ENCODE measurements around the gene RFX5. TPM values are rescaled to one million over a fixed set of nuclear protein-coding genes. Genes with fewer than 3 reads are reported as not detected.

RFX5 gene
- polyA plus RNA-seq, 1 donor (not counting 4 experiments of a cell fraction or from before 2014, with no cell fraction given) = 55.4 TPM

DNA sequence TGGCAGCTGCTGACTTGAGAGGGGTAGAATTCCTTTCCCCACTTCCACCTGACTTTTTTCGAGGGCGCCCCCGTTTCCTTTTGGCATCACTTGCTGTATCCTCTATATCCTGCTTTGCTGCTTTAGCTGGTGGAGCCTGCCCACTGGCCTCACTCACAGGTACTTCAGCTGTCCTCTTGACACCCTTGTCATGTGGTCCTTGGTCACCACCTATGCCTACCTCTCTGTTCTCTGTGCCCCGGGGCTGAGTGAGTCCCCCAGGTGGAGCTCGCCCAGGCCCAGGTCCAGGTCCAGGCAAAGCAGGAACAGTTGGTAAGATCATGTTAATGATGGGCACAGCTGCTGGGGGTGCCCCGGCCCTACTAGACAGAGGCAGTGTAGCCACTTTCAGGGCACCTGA is 4.5 kb downstream of the RFX5 start:
- peaks cover 18 to 21% of the 10 kb centered on the region in 2 experiments for H3K36me3 ChIP-seq (ENCODE audit: control insufficient read depth in 2 of 2, extremely low read depth in 1 of 2, insufficient read depth in 2 of 2, low read length in 2 of 2)
- no peaks in the 10 kb centered on the region for H4K20me1 ChIP-seq (ENCODE audit: control insufficient read depth, extremely low read depth, insufficient read depth, low read length)
- H3K4me2 ChIP-seq (ENCODE audit: control insufficient read depth, extremely low read depth, insufficient read depth, low read depth, low read length) = no peak overlapping the region
- H2AFZ ChIP-seq (ENCODE audit: control insufficient read depth, low read length) = no peak overlapping the region
- no peak overlapping the region for H3K4me3 ChIP-seq (ENCODE audit: control insufficient read depth in 2 of 3, extremely low read depth in 1 of 3, insufficient read depth in 2 of 3, low read depth in 1 of 3, low read length in 3 of 3)
- H3K9ac ChIP-seq (ENCODE audit: control insufficient read depth, extremely low read depth, insufficient read depth, low read length) = no peak overlapping the region
- dilution Hi-C loops (cut with MboI; ENCODE audit: extremely low pct_ligation_motif_present, low sequenced_read_pairs) = no loop called here
- no peaks in the 10 kb centered on the region for H3K9me3 ChIP-seq (ENCODE audit: control insufficient read depth, low read depth, low read length)
- peaks cover 4% of the 10 kb centered on the region for H3K4me1 ChIP-seq (ENCODE audit: control insufficient read depth, extremely low read depth, insufficient read depth, low read length)
- H3K79me2 ChIP-seq (ENCODE audit: control insufficient read depth, insufficient read depth, low read length) = no peaks in the 10 kb centered on the region
- TF ChIP-seq, protein P1, sequence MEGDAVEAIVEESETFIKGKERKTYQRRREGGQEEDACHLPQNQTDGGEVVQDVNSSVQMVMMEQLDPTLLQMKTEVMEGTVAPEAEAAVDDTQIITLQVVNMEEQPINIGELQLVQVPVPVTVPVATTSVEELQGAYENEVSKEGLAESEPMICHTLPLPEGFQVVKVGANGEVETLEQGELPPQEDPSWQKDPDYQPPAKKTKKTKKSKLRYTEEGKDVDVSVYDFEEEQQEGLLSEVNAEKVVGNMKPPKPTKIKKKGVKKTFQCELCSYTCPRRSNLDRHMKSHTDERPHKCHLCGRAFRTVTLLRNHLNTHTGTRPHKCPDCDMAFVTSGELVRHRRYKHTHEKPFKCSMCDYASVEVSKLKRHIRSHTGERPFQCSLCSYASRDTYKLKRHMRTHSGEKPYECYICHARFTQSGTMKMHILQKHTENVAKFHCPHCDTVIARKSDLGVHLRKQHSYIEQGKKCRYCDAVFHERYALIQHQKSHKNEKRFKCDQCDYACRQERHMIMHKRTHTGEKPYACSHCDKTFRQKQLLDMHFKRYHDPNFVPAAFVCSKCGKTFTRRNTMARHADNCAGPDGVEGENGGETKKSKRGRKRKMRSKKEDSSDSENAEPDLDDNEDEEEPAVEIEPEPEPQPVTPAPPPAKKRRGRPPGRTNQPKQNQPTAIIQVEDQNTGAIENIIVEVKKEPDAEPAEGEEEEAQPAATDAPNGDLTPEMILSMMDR (optimal IDR thresholded peaks at IDR 0.05 in 1 of 3, IDR thresholded peaks at IDR 0.05 in 1 of 3, conservative IDR thresholded peaks at IDR 0.05 in 1 of 3; ENCODE audit: extremely low read depth in 1 of 3, insufficient read depth in 2 of 3, low read length in 3 of 3) = no peak
- TF ChIP-seq EZH2 (IDR thresholded peaks at IDR 0.05; ENCODE audit: low read length) = no peak
- no peaks in the 10 kb centered on the region for H3K9me1 ChIP-seq (ENCODE audit: control insufficient read depth, extremely low read depth, insufficient read depth, low read length)
- DNase-seq (ENCODE audit: low read depth, low spot score) = no peak
- no peaks in the 10 kb centered on the region for H3K27me3 ChIP-seq (ENCODE audit: control insufficient read depth, extremely low read depth, insufficient read depth, low read length)
- FAIRE-seq = no peak
- no peak overlapping the region for H3K27ac ChIP-seq (ENCODE audit: control insufficient read depth, insufficient read depth, low read length)

DNA sequence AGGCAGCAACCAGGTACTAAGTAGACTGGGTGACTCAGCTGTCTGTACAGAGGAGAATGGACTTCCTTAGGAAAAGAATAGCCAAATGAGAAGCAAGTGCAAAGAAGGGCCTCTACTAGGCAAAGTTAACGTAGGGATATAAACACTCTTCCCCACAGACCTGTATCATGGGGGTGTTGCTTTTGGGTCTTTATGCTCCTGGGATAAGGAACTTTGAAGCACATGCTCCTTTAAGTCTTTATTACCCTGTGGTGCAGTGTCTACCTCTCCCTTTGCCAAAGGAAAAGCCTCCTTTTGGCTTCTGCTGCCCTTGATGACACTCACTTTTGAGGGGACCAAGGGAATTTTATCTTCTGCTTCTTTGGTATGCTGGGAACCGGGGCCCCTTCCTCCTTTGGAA is 5.0 kb downstream of the RFX5 start:
- DNase-seq (ENCODE audit: low read depth, low spot score) (no peak), FAIRE-seq (no peak)
- H3K27ac ChIP-seq (ENCODE audit: control insufficient read depth, insufficient read depth, low read length) = no peak overlapping the region
- H3K4me2 ChIP-seq (ENCODE audit: control insufficient read depth, extremely low read depth, insufficient read depth, low read depth, low read length) = no peak overlapping the region
- no peaks in the 10 kb centered on the region for H3K27me3 ChIP-seq (ENCODE audit: control insufficient read depth, extremely low read depth, insufficient read depth, low read length)
- H4K20me1 ChIP-seq (ENCODE audit: control insufficient read depth, extremely low read depth, insufficient read depth, low read length) = no peaks in the 10 kb centered on the region
- H3K79me2 ChIP-seq (ENCODE audit: control insufficient read depth, insufficient read depth, low read length) = no peaks in the 10 kb centered on the region
- H3K4me1 ChIP-seq (ENCODE audit: control insufficient read depth, extremely low read depth, insufficient read depth, low read length) = peaks cover 4% of the 10 kb centered on the region
- H3K9me1 ChIP-seq (ENCODE audit: control insufficient read depth, extremely low read depth, insufficient read depth, low read length) = no peaks in the 10 kb centered on the region
- peaks cover 18 to 21% of the 10 kb centered on the region in 2 experiments for H3K36me3 ChIP-seq (ENCODE audit: control insufficient read depth in 2 of 2, extremely low read depth in 1 of 2, insufficient read depth in 2 of 2, low read length in 2 of 2)
- dilution Hi-C loops (cut with MboI; ENCODE audit: extremely low pct_ligation_motif_present, low sequenced_read_pairs) = no loop called here
- H3K9me3 ChIP-seq (ENCODE audit: control insufficient read depth, low read depth, low read length) = no peaks in the 10 kb centered on the region
- no peak overlapping the region for H2AFZ ChIP-seq (ENCODE audit: control insufficient read depth, low read length)
- no peak overlapping the region for H3K4me3 ChIP-seq (ENCODE audit: control insufficient read depth in 2 of 3, extremely low read depth in 1 of 3, insufficient read depth in 2 of 3, low read depth in 1 of 3, low read length in 3 of 3)
- TF ChIP-seq EZH2 (IDR thresholded peaks at IDR 0.05; ENCODE audit: low read length) = no peak
- TF ChIP-seq, protein P1 (optimal IDR thresholded peaks at IDR 0.05 in 1 of 3, IDR thresholded peaks at IDR 0.05 in 1 of 3, conservative IDR thresholded peaks at IDR 0.05 in 1 of 3; ENCODE audit: extremely low read depth in 1 of 3, insufficient read depth in 2 of 3, low read length in 3 of 3) = no peak
- no peak overlapping the region for H3K9ac ChIP-seq (ENCODE audit: control insufficient read depth, extremely low read depth, insufficient read depth, low read length)

All from keratinocyte (primary cell).